ENCODE data around the gene CORO1C.
A peak's percentile ranks its signal among the peaks of the same experiment; 100 is the strongest.
"Not testable (repeated sequence)": the region's sequence is repeated elsewhere in the genome, so short reads cannot be mapped to it uniquely, and the experiment has no call there.

CORO1C gene

GRCh38 chr12:108731105-108731865 is at the start of gene CORO1C:
Gene CORO1C (minus strand): TSS chr12:108731518. CDS start chr12:108701318, 30,200 bp downstream.
- peak; percentile 96 for DNase-seq (ENCODE audit: low spot score)

- DNase-seq (ENCODE audit: low spot score), result no peak
These were observed 48.8 kb upstream of the CORO1C start for GRCh38 chr12:108779998-108780688.

DNA sequence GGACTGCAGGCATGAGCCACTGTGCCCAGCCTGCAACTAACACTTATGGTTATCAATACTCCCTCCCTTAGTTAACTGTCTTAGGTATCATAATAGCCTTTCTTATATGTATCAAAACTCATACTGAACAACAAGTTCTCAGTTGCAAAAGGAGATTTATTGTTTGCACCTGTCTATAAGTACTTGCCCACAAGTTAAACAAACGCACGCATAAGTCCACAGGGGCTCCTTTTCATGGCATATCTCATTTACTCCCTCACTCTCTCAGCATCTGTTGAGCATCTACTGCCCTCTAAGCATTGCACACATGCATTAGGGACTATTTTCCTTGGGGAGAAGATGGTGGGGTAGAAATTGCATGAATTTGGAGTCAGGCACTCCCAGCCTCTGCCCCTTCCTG is 46.7 kb upstream of the CORO1C start:
- DNase-seq (ENCODE audit: low spot score), result no peak

DNA sequence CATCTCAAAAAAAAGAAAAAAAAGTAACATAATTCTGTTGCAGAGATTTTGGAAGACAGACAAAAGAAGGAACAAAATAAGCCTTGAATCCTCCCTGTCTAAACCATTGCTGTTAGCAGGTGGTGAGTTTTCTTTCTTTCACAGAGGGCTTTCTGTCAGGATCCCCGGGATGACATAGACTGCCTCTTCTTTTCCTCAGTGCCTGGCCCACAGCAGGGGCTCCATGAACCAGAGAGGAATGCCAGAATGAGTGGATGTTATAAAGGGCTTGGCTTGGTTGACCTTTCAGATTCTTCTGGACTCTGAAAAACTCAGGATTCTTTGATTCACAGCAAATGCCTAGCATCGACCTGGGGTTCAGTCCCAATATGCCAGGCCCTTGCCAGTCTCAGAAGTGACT is 45.8 kb upstream of the CORO1C start:
- no peak for DNase-seq (ENCODE audit: low spot score)

- DNase-seq (ENCODE audit: low spot score), result no peak
These were observed 42.8 kb upstream of the CORO1C start for GRCh38 chr12:108773798-108774788.

- no peak for DNase-seq (ENCODE audit: low spot score)
These were observed 41.8 kb upstream of the CORO1C start for GRCh38 chr12:108772891-108773797.

DNA sequence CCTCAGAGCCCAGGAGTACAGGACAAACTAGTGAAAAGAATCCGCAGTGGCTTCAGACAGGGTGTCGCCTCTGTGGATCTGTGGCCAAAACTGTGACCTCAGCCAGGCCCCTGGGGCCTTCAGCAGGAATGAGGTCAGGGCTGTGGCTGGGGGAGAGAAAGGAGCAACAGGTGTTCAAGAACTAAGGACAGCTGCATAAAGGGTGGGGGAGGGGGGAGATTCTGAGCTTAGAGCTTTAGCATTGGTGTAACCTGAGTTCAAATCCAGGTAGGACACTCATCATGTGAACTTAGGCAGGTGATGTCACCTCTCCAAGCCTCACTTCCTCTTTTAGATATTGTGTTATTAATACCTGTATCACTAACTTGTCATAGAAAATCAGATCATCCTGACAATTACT is 40.9 kb upstream of the CORO1C start:
- no peak for DNase-seq (ENCODE audit: low spot score)

DNA sequence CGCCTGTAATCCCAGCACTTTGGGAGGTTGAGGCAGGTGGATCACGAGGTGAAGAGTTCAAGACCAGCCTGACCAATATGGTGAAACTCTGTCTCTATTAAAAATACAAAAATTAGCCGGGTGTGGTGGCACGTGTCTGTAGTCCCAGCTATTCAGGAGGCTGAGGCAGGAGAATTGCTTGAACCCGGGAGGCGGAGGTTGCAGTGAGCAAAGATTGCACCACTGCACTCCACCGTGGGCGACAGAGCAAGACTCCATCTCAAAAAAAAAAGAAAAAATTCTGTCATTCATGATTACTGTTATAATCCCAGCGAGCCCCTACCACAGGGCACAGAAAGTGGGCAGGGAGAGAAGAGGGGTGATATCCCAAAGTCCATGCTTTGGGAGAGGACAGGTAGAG is 40.5 kb upstream of the CORO1C start:
- not testable (repeated sequence) for DNase-seq (ENCODE audit: low spot score)

- no peak for DNase-seq (ENCODE audit: low spot score)
These were observed 39.6 kb upstream of the CORO1C start for GRCh38 chr12:108770963-108771362.

DNA sequence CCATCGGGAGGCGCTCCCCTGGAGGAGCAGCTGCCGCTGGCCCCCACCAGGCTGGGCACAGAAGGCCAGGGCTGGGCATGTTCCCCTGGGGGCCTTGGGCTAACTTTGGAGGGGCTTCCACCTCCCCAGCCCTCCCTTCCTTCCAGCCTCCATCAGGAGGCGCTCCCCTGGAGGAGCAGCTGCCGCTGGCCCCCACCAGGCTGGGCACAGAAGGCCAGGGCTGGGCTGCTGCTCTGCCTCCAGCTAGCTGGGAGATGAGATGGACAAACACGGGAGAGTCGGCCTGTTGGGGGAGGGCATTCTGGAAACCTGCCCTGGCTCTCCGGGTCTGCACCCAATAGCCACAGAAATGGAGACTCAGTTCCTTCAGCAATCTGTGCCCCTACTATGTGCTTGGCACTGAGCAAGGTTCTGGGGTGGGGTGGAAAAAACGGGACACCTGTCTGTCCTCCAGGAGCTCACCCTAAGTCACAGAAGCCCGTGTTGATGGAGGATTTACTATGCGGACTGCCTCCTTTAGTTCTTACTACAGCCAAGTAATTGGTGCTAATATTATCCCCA is 39.0 kb upstream of the CORO1C start:
- no peak for DNase-seq (ENCODE audit: low spot score)

DNA sequence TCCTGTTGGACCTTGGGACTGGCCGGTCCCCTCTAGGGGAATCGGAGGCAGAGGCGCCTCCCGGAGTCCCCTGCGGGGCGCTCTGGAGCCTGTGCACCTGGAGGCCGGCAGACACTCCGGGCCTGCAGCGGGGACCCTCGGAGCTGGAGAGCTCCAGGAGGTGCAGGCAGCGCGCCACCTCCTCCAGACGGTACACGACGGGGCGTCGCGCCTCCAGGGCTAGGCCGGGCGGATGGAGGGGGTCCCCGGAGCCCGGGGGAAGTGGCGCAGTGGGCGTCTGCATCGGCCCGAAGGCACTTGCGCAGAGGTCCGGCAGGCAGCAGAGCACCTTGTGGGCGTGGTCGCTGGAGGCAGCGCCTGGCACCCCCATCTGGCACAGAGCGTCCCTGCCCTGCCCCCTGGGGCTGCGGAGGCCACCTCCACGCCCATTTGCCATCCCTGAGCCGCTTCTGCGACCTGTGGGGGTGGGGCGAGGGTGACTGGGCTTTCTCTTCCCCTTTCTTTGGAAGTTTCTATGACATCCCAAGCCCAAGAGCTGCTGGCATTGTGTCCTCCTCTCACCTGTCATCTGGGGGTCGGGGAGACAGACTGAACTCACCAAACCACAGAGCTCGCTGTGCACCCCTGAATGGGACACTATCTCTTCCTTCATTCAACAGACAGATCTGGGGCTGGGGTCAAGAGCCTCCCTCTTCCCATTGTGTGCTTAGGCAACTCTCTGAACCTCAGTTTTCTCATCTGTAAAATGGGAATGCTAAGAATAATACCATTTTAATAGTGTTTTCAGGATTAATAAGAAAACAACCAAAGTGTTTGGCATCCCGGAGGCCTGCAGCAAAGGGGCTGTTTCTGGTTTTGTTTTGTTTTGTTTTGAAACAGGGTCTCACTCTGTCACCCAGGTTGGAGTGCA is 37.5 kb upstream of the CORO1C start:
- DNase-seq (ENCODE audit: low spot score), result no peak

DNA sequence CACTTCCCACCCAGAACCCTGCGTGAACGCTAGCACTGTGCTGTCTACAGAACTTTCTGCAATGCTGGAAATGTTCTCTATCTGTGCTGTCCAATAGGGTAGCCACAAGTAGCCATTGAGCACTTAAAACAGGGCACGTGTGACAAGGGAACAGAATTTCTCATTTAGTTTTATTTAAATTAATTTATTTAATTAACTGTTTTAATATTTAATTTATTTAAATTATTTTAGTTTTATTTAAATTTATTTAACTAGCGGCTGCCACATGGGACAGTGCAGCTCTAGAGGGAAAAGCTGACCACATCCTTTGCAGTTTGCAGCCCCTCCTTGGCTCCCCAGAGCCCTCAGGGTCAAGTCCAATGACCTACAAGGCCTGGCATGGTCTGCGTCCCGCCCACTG is 35.0 kb upstream of the CORO1C start:
- DNase-seq (ENCODE audit: low spot score), result no peak

- no peak for DNase-seq (ENCODE audit: low spot score)
These were observed 34.0 kb upstream of the CORO1C start for GRCh38 chr12:108765289-108765764.

DNA sequence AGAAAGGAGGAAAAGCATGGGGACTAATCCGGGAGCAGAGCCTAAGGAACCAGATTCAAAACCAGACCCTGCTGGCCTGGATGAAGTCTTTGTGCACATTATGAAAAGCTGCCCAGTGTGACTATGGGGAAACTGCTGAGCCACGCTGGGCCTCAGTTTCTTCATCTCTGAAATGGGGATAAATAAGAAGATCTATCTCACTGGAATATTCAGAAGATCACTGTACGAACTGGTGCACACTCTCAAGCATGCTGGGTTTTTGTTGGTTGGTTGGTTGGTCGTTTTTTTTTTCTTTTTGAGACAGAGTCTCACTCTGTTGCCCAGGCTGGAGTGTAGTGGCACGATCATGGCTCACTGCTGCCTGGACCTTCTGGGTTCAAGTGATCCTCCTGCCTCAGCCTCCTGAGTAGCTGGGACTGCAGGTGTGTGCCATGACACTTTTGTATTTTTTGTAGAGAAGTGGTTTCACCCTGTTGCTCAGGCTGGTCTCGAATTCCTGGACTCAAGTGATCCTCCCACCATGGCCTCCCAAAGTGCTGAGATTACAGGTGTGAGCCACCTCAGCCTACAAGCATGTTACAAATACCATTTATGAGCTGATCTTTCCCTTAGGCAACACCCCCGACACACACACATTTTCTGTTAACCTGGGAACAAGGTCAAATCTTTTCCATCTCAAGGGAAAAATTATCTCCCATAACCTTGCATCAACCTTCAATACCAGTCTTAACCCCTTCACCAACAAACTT is 33.4 kb upstream of the CORO1C start:
- no peak for DNase-seq (ENCODE audit: low spot score)

DNA sequence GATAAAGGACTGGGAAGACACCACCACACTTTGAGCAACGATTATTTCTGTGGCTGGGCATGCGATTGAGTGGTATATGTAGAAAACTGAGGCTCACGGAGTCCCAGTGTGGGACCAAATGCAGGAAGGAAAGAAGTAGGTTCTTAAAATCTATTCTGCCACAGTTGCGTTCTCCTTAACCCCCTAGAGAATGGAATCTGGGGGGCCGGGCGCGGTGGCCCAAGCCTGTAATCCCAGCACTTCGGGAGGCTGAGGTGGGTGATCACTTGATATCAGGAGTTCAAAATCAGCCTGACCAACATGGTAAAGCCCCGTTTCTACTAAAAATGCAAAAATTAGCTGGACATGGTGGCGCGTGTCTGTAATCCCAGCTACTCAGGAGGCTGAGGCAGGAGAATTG is 29.9 kb upstream of the CORO1C start:
- DNase-seq (ENCODE audit: low spot score), result no peak

- DNase-seq (ENCODE audit: low spot score), result no peak
These were observed 28.6 kb upstream of the CORO1C start for GRCh38 chr12:108759924-108760323.

GRCh38 chr12:108757856-108758255 is 26.5 kb upstream of the CORO1C start:
- no peak for DNase-seq (ENCODE audit: low spot score)

- no peak for DNase-seq (ENCODE audit: low spot score)
These were observed 25.1 kb upstream of the CORO1C start for GRCh38 chr12:108756421-108756820.

GRCh38 chr12:108755481-108755880 is 24.2 kb upstream of the CORO1C start:
- DNase-seq (ENCODE audit: low spot score), result no peak

Measured in CD4-positive, alpha-beta T cell treated with Interleukin-15 for 4 hours (primary cell).